Endothelial cell of umbilical vein (primary cell): ENCODE measurements around the gene TMEM203. TPM values are rescaled to one million over a fixed set of nuclear protein-coding genes. Genes with fewer than 3 reads are reported as not detected.

ENCODE experiments used
- BruUV-seq: library from RNA; stranded (reverse); fragments of 400-500 nt; replicated peaks from 2 replicates; lab custom pipeline; 2021; lab: Mats Ljungman, UMichigan
- CTCF ChIA-PET: fragments of 300-600, 350-600 bp; sonication (Branson Sonifier 250); formaldehyde crosslinking; loops from one replicate; lab custom pipeline; 2021; ENCODE audit warnings: antibody characterized with exemption, inconsistent platforms; lab: Charles Lee
- POLR2A ChIA-PET: fragments of 300-600, 350-600 bp; sonication (Branson Sonifier 250); formaldehyde crosslinking; loops from one replicate; lab custom pipeline; 2021; ENCODE audit warnings: antibody characterized with exemption, inconsistent platforms; lab: Charles Lee
- DNase-seq: peaks from one replicate; pipeline ENCODE4 v3.0.0-alpha.2; 2011; ENCODE audit warnings: low read depth, low spot score
- FAIRE-seq: peaks from 2 replicates; lab custom pipeline; 2011; peaks lifted over from hg19 to GRCh38; lab: Jason Lieb, UNC
- H2AFZ ChIP-seq: 2 replicates; pipeline ENCODE4 v1.6.0; 2012; ENCODE audit warnings: low read depth, low read length, control low read depth, inconsistent platforms
- H3K27ac ChIP-seq: 2 replicates; pipeline ENCODE4 v1.5.1; 2011; ENCODE audit warnings: low read depth, mild to moderate bottlenecking, control low read depth, low read length, moderate library complexity; ENCODE audit not compliant: insufficient read depth
- H3K27me3 ChIP-seq, 2 experiments: 2 replicates each; pipeline versions ENCODE4 v1.6.0 to v1.6.1; 2011; ENCODE audit warnings: low read length in 2 of 2, mixed read lengths in 1 of 2; ENCODE audit not compliant: control insufficient read depth in 2 of 2, insufficient read depth in 2 of 2
- H3K36me3 ChIP-seq, 2 experiments: 2 replicates in 1 of 2; 3 replicates in 1 of 2; pipeline ENCODE4 v1.5.1; 2011; ENCODE audit warnings: low read length in 2 of 2, mild to moderate bottlenecking in 1 of 2, moderate library complexity in 1 of 2; ENCODE audit not compliant: control insufficient read depth in 2 of 2, insufficient read depth in 2 of 2; ENCODE audit errors: extremely low read depth in 1 of 2
- H3K4me1 ChIP-seq: 3 replicates; pipeline ENCODE4 v1.5.1; 2011; ENCODE audit warnings: mild to moderate bottlenecking, low read length; ENCODE audit not compliant: control insufficient read depth, insufficient read depth; ENCODE audit errors: extremely low read depth
- H3K4me2 ChIP-seq: 2 replicates; pipeline ENCODE4 v1.6.1; 2011; ENCODE audit warnings: low read length, control low read depth, mixed read lengths; ENCODE audit not compliant: insufficient read depth
- H3K4me3 ChIP-seq, 3 experiments: fragments of 200-600 bp in 1 of 3; sonication (generic), shearing (Covaris generic) in 1 of 3; replicated peaks in 1 of 3; 2 replicates each; pipeline ENCODE4 v1.5.1; 2011 to 2016; ENCODE audit warnings: control low read depth in 3 of 3, low read length in 3 of 3, mild to moderate bottlenecking in 2 of 3, inconsistent platforms in 1 of 3, low read depth in 1 of 3, moderate library complexity in 1 of 3; ENCODE audit not compliant: insufficient read depth in 1 of 3
- H3K79me2 ChIP-seq: 2 replicates; pipeline ENCODE4 v1.6.0; 2012; ENCODE audit warnings: low read length, inconsistent platforms; ENCODE audit not compliant: control insufficient read depth, insufficient read depth
- H3K9ac ChIP-seq: replicated peaks from 2 replicates; pipeline ENCODE3; 2011; ENCODE audit warnings: low read length, control low read depth; ENCODE audit not compliant: insufficient read depth; ENCODE audit errors: extremely low read depth
- H3K9me1 ChIP-seq: replicated peaks from 3 replicates; pipeline ENCODE4 v1.6.0; 2011; ENCODE audit warnings: mild to moderate bottlenecking, low read length; ENCODE audit not compliant: control insufficient read depth, insufficient read depth; ENCODE audit errors: extremely low read depth
- H3K9me3 ChIP-seq: replicated peaks from 2 replicates; pipeline ENCODE4 v1.5.1; 2012; ENCODE audit warnings: low read length, inconsistent platforms; ENCODE audit not compliant: control insufficient read depth, insufficient read depth
- H4K20me1 ChIP-seq: replicated peaks from 2 replicates; pipeline ENCODE3; 2011; ENCODE audit warnings: mild to moderate bottlenecking, low read length; ENCODE audit not compliant: control insufficient read depth, insufficient read depth; ENCODE audit errors: extremely low read depth
- CTCF ChIP-seq, 2 donors: IDR thresholded peaks; 1 replicate in 1 of 2; 2 replicates in 1 of 2; pipeline ENCODE4 v1.5.1; 2011; ENCODE audit warnings: low read length in 2 of 2, mild to moderate bottlenecking in 2 of 2, moderate library complexity in 2 of 2, control low read depth in 1 of 2, inconsistent platforms in 1 of 2, low read depth in 1 of 2; ENCODE audit not compliant: insufficient read depth in 1 of 2; ENCODE audit errors: extremely low read depth in 1 of 2
- EZH2 ChIP-seq: IDR thresholded peaks from 2 replicates; pipeline ENCODE4 v1.6.1; 2012; ENCODE audit warnings: borderline replicate concordance, low read depth, mild to moderate bottlenecking, moderate library complexity, low read length, inconsistent platforms; ENCODE audit not compliant: severe bottlenecking
- FOS ChIP-seq: IDR thresholded peaks from 2 replicates; pipeline ENCODE4 v1.6.1; 2011; ENCODE audit warnings: mild to moderate bottlenecking, low read length, moderate library complexity, borderline replicate concordance; ENCODE audit not compliant: insufficient read depth
- GATA2 ChIP-seq: IDR thresholded peaks from 2 replicates; pipeline ENCODE4 v1.7.0; 2011; ENCODE audit warnings: low read depth, mild to moderate bottlenecking, moderate library complexity, mixed read lengths, low read length; ENCODE audit not compliant: insufficient read length, insufficient read depth
- JUN ChIP-seq: IDR thresholded peaks from 2 replicates; pipeline ENCODE4 v1.6.1; 2011; ENCODE audit warnings: borderline replicate concordance, low read depth; ENCODE audit not compliant: insufficient read length, insufficient read depth
- MAX ChIP-seq: IDR thresholded peaks from 2 replicates; pipeline ENCODE4 v1.6.1; 2011; ENCODE audit not compliant: insufficient read depth, insufficient read length
- MYC ChIP-seq: IDR thresholded peaks from one replicate; pipeline ENCODE4 v1.6.1; 2011; ENCODE audit warnings: mild to moderate bottlenecking, low read depth, low read length
- POLR2A ChIP-seq: IDR thresholded peaks from 2 replicates; pipeline ENCODE4 v1.6.1; 2012; ENCODE audit warnings: low read depth, mild to moderate bottlenecking, control low read depth, low read length
- POLR2AphosphoS5 ChIP-seq: IDR thresholded peaks from 2 replicates; pipeline ENCODE4 v1.6.1; 2012; ENCODE audit warnings: low read depth, mild to moderate bottlenecking, control low read depth, low read length, moderate library complexity; ENCODE audit not compliant: insufficient read depth
- dilution Hi-C: fragments of 300-500 bp; cut with MboI; formaldehyde crosslinking; loops from one replicate; pipeline ENCODE4 v1.15.0; 2019; ENCODE audit warnings: low sequenced_read_pairs; ENCODE audit not compliant: extremely low pct_ligation_motif_present
- intact Hi-C: fragments of 100-400 bp; cut with micrococcal nuclease; formaldehyde crosslinking; loops from one replicate; pipeline ENCODE4 v1.10.0; 2022
- polyA plus RNA-seq, 4 experiments: library from polyadenylated mRNA; depleted of rRNA in 3 of 4; stranded (reverse) in 3 of 4; unstranded in 1 of 4; fragments of >200 nt; gene quantifications; 2 replicates each; pipeline versions ENCODE4 v1.2.1 to v1.2.3, GENCODE V29; 2011 to 2012; ENCODE audit warnings: missing spikeins in 1 of 4
- total RNA-seq: library from RNA; stranded (reverse); gene quantifications from 2 replicates; pipeline ENCODE4 v1.2.3, GENCODE V29; 2021

TMEM203 gene
- total and polyA plus RNA-seq, 2 donors (not counting 3 experiments of a cell fraction or from before 2014, with no cell fraction given) = 29.6 to 39.8 TPM

- peaks cover 0 to 13% of the 10 kb centered on the region in 2 experiments for H3K36me3 ChIP-seq
- no TSS peak for BruUV-seq
- no peak for TF ChIP-seq EZH2
- no peak for TF ChIP-seq MAX
- TF ChIP-seq JUN = no peak
- TF ChIP-seq POLR2A = no peak
- TF ChIP-seq FOS = no peak
- TF ChIP-seq MYC = no peak
- TF ChIP-seq POLR2AphosphoS5 = no peak
- no peaks in the 10 kb centered on the region for H3K27me3 ChIP-seq
- H3K9ac ChIP-seq = no peak overlapping the region
- POLR2A ChIA-PET = no interaction called here
- DNase-seq (no peak), FAIRE-seq (no peak)
- H3K4me2 ChIP-seq = no peak overlapping the region
- H3K9me1 ChIP-seq = no peaks in the 10 kb centered on the region
- intact Hi-C loops = no loop called here
- H2AFZ ChIP-seq = no peak overlapping the region
- CTCF ChIA-PET = interaction anchor here (1.4 to 2.0 kb wide), 2 partner anchors 33 to 42 kb away, joined by 3 to 6 read pairs; partner anchors contain the start of gene RNF224
- no peak overlapping the region for H3K27ac ChIP-seq
- no peaks in the 10 kb centered on the region for H4K20me1 ChIP-seq
- no peak overlapping the region for H3K4me3 ChIP-seq
- H3K79me2 ChIP-seq = peaks cover 6% of the 10 kb centered on the region
- no peaks in the 10 kb centered on the region for H3K9me3 ChIP-seq
- peaks cover 5% of the 10 kb centered on the region for H3K4me1 ChIP-seq
- dilution Hi-C loops = no loop called here
Measured at GRCh38 chr9:137194909-137195308, 10.5 kb downstream of the TMEM203 start.

- ChIA-PET POLR2A (no interaction called here), CTCF (interaction anchor here (1.4 to 2.0 kb wide), 2 partner anchors 33 to 42 kb away, joined by 3 to 6 read pairs; partner anchors contain the start of gene RNF224)
- Histone ChIP-seq H3K36me3 (peaks cover 0 to 14% of the 10 kb centered on the region in 2 experiments), H3K9ac (no peak overlapping the region), H4K20me1 (no peaks in the 10 kb centered on the region), H2AFZ (no peak overlapping the region), H3K9me1 (no peaks in the 10 kb centered on the region), H3K4me1 (peaks cover 8% of the 10 kb centered on the region), H3K9me3 (no peaks in the 10 kb centered on the region), H3K79me2 (peaks cover 11% of the 10 kb centered on the region), H3K4me3 (no peak overlapping the region), H3K27ac (no peak overlapping the region), H3K27me3 (no peaks in the 10 kb centered on the region), H3K4me2 (no peak overlapping the region)
- dilution Hi-C loops (no loop called here), intact Hi-C loops (no loop called here)
- TF ChIP-seq POLR2A (no peak), EZH2 (no peak), JUN (no peak), CTCF (IDR thresholded peaks at IDR 0.05; ENCODE audit: extremely low read depth in 1 of 2, insufficient read depth in 1 of 2, low read depth in 1 of 2, low read length in 2 of 2) (no peak), FOS (no peak), GATA2 (no peak), MAX (no peak), POLR2AphosphoS5 (no peak), MYC (no peak)
- FAIRE-seq (no peak), DNase-seq (no peak)
- no TSS peak for BruUV-seq
Measured at GRCh38 chr9:137194388-137194787, 11.1 kb downstream of the TMEM203 start.
